HG02840 (cell line): ENCODE results near the gene CAMK1.

Experiments
- ATAC-seq: cut with Tn5 transposase; IDR thresholded peaks from one replicate; pipeline ENCODE4 v1.9.1; 2021; ENCODE audit warnings: mild to moderate bottlenecking, moderate library complexity, moderate number of reproducible peaks; ENCODE audit not compliant: unreplicated experiment, low FRiP score

Gene CAMK1

GRCh38 chr3:9747267-9747666 lies 22.5 kb downstream of the CAMK1 start:
- no peak for ATAC-seq

- no peak for ATAC-seq
Measured at GRCh38 chr3:9746330-9746729, 23.4 kb downstream of the CAMK1 start.

GRCh38 chr3:9745521-9745920 lies 24.2 kb downstream of the CAMK1 start:
- no peak for ATAC-seq

GRCh38 chr3:9744162-9744561 lies 25.6 kb downstream of the CAMK1 start:
- ATAC-seq, result no peak

GRCh38 chr3:9743548-9743947 lies 26.2 kb downstream of the CAMK1 start:
- ATAC-seq, result no peak

- ATAC-seq, result no peak
Measured at GRCh38 chr3:9742560-9742959, 27.2 kb downstream of the CAMK1 start.

GRCh38 chr3:9739181-9739580 lies 30.6 kb downstream of the CAMK1 start:
- ATAC-seq, result no peak

GRCh38 chr3:9736831-9737230 lies 32.9 kb downstream of the CAMK1 start:
- ATAC-seq, result no peak

GRCh38 chr3:9732740-9733115 lies 37.0 kb downstream of the CAMK1 start:
- ATAC-seq, result no peak

GRCh38 chr3:9732080-9732739 lies 37.5 kb downstream of the CAMK1 start:
- peak; percentile 20 for ATAC-seq

- ATAC-seq, result peak; percentile 89
Measured at GRCh38 chr3:9731206-9732079, 38.3 kb downstream of the CAMK1 start, which contains the start of gene BRPF1. Gene BRPF1, plus strand, starts transcription at chr3:9731735. Its CDS starts 2,406 bp downstream, at chr3:9734141.

GRCh38 chr3:9730657-9731205 lies 39.0 kb downstream of the CAMK1 start:
- peak; percentile 47 for ATAC-seq

GRCh38 chr3:9729419-9729818 lies 40.3 kb downstream of the CAMK1 start:
- no peak for ATAC-seq

- ATAC-seq, result no peak
Measured at GRCh38 chr3:9727743-9728142, 42.0 kb downstream of the CAMK1 start.

- ATAC-seq, result no peak
Measured at GRCh38 chr3:9727041-9727595, 42.6 kb downstream of the CAMK1 start.

GRCh38 chr3:9725775-9726515 lies 43.8 kb downstream of the CAMK1 start:
- no peak for ATAC-seq

GRCh38 chr3:9721700-9722060 lies 48.1 kb downstream of the CAMK1 start:
- ATAC-seq, result no peak

- no peak for ATAC-seq
Measured at GRCh38 chr3:9721015-9721699, 48.6 kb downstream of the CAMK1 start.

- ATAC-seq, result no peak
Measured at GRCh38 chr3:9718118-9718517, 51.6 kb downstream of the CAMK1 start.

- ATAC-seq, result no peak
Measured at GRCh38 chr3:9717563-9717962, 52.2 kb downstream of the CAMK1 start.
